ENCODE data around the gene KCNC3.

The KCNC3 gene

DNA sequence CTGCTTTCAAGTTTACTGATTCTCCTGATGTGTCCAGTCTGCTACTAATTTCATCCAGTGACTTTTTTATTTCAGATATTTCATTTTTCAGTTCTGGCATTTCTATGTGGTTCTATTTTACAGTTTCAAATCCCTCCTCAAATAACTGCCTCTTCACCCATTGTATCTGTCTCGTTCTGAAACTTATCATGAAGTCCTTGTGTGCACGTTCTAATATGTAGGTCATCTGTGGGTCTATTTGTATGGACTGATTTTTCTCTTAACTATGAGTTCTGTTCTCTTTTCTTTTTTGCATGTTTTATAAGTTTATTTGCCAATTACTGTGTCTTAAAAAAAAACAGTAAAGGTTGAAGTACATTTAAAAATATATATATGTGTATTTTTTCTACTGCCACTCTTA lies 43.3 kb downstream of the KCNC3 start:
- H3K36me3 ChIP-seq (ENCODE audit: control insufficient read depth in 4 of 4, insufficient read depth in 4 of 4, low read length in 3 of 4), result no peaks in the 10 kb centered on the region
- peaks cover 0 to 16% (median 0%) of the 10 kb centered on the region in 5 experiments for H3K27me3 ChIP-seq (replicated peaks in 2 of 5; ENCODE audit: control insufficient read depth in 4 of 5, insufficient read depth in 5 of 5, low read length in 4 of 5)
- H3K27ac ChIP-seq (ENCODE audit: insufficient read depth in 1 of 2, low read depth in 1 of 2, low read length in 2 of 2, poor library complexity in 1 of 2, severe bottlenecking in 2 of 2), result no peak overlapping the region
- H3K4me1 ChIP-seq (ENCODE audit: control extremely low read depth in 1 of 4, control insufficient read depth in 4 of 4, insufficient read depth in 4 of 4, low read length in 3 of 4), result no peaks in the 10 kb centered on the region
- no peak overlapping the region for H3K4me3 ChIP-seq (ENCODE audit: control insufficient read depth in 1 of 7, extremely low read depth in 1 of 7, insufficient read depth in 4 of 7, low read depth in 2 of 7, low read length in 6 of 7)
- POLR2A ChIA-PET, result no interaction called here
- peaks cover 4 to 23% (median 9%) of the 10 kb centered on the region in 5 experiments for H3K9me3 ChIP-seq (ENCODE audit: control extremely low read depth in 1 of 5, control insufficient read depth in 4 of 5, insufficient read depth in 2 of 5, low read depth in 1 of 5, low read length in 4 of 5)
- DNase-seq, result no peak
- CTCF ChIA-PET, result no interaction called here
- no CpG with 5 or more reads among the region's 2 CpGs for WGBS (ENCODE audit: insufficient coverage)

DNA sequence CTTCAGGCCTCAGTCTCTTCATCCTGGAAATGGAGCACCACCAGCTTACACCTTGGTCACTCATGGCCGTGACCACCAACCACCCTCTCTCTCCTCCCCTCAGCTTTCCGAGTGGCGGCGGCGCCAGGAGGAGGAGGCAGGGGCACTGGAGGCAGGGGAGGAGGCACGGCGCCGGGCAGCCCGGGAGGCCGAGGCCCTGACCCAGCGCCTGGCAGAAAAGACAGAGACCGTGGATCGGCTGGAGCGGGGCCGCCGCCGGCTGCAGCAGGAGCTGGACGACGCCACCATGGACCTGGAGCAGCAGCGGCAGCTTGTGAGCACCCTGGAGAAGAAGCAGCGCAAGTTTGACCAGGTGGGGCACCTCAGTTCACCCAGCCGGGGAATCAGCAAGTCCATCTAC lies 47.7 kb downstream of the KCNC3 start:
- DNase-seq, result no peak
- POLR2A ChIA-PET, result no interaction called here
- 96% methylated on average over 13 of the region's 22 CpGs for WGBS (ENCODE audit: insufficient coverage)
- H3K4me3 ChIP-seq (ENCODE audit: control insufficient read depth in 1 of 7, extremely low read depth in 1 of 7, insufficient read depth in 4 of 7, low read depth in 2 of 7, low read length in 6 of 7), result no peak overlapping the region
- no peak overlapping the region for H3K27ac ChIP-seq (ENCODE audit: insufficient read depth in 1 of 2, low read depth in 1 of 2, low read length in 2 of 2, poor library complexity in 1 of 2, severe bottlenecking in 2 of 2)
- H3K9me3 ChIP-seq (ENCODE audit: control extremely low read depth in 1 of 5, control insufficient read depth in 4 of 5, insufficient read depth in 2 of 5, low read depth in 1 of 5, low read length in 4 of 5), result peaks cover 3 to 9% (median 5%) of the 10 kb centered on the region in 5 experiments
- H3K27me3 ChIP-seq (replicated peaks in 2 of 5; ENCODE audit: control insufficient read depth in 4 of 5, insufficient read depth in 5 of 5, low read length in 4 of 5), result peaks cover 0 to 3% (median 0%) of the 10 kb centered on the region in 5 experiments
- H3K36me3 ChIP-seq (ENCODE audit: control insufficient read depth in 4 of 4, insufficient read depth in 4 of 4, low read length in 3 of 4), result no peaks in the 10 kb centered on the region
- CTCF ChIA-PET, result no interaction called here
- no peaks in the 10 kb centered on the region for H3K4me1 ChIP-seq (ENCODE audit: control extremely low read depth in 1 of 4, control insufficient read depth in 4 of 4, insufficient read depth in 4 of 4, low read length in 3 of 4)

DNA sequence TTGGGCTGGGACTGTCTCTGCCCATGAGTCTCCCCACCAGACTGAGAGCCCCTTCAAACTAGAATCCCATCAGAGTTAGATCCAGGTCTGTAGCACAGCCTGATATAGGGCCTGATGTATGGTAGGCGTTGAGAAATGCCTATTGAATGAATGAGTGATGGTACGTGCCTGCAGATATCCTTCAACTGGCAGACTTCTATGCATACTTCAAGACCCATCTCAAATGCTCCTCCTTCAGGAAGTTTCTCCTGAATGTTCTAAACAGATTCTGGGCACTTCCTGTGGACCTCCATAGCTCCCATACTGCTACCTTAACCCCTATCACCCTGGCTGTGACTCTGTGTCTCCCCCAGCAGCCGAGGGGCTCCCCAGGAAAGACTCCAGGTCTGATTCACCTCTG lies 48.2 kb downstream of the KCNC3 start:
- no peak for DNase-seq

DNA sequence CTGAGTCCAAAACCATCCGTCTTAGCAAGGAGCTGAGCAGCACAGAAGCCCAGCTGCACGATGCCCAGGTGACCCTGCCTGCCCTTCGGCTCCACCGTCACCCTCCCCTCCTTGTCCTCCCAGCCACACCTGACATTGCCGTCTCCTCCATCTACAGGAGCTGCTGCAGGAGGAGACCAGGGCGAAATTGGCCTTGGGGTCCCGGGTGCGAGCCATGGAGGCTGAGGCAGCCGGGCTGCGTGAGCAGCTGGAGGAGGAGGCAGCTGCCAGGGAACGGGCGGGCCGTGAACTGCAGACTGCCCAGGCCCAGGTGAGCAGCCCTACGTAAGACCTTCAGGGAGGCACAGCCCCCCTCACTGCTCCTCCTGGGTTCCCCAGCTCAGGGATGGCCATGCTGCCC lies 49.1 kb downstream of the KCNC3 start:
- ChIA-PET CTCF (no interaction called here), POLR2A (no interaction called here)
- 92% methylated on average over 13 of the region's 14 CpGs for WGBS (ENCODE audit: insufficient coverage)
- no peaks in the 10 kb centered on the region for H3K36me3 ChIP-seq (ENCODE audit: control insufficient read depth in 4 of 4, insufficient read depth in 4 of 4, low read length in 3 of 4)
- no peak for DNase-seq
- H3K27me3 ChIP-seq (replicated peaks in 2 of 5; ENCODE audit: control insufficient read depth in 4 of 5, insufficient read depth in 5 of 5, low read length in 4 of 5), result peaks cover 0 to 3% (median 0%) of the 10 kb centered on the region in 5 experiments
- H3K4me1 ChIP-seq (ENCODE audit: control extremely low read depth in 1 of 4, control insufficient read depth in 4 of 4, insufficient read depth in 4 of 4, low read length in 3 of 4), result no peaks in the 10 kb centered on the region
- H3K4me3 ChIP-seq (ENCODE audit: control insufficient read depth in 1 of 7, extremely low read depth in 1 of 7, insufficient read depth in 4 of 7, low read depth in 2 of 7, low read length in 6 of 7), result no peak overlapping the region
- H3K9me3 ChIP-seq (ENCODE audit: control extremely low read depth in 1 of 5, control insufficient read depth in 4 of 5, insufficient read depth in 2 of 5, low read depth in 1 of 5, low read length in 4 of 5), result peaks cover 0 to 2% (median 0%) of the 10 kb centered on the region in 5 experiments
- no peak overlapping the region for H3K27ac ChIP-seq (ENCODE audit: insufficient read depth in 1 of 2, low read depth in 1 of 2, low read length in 2 of 2, poor library complexity in 1 of 2, severe bottlenecking in 2 of 2)

More for the DNA sequence above, 48.2 kb downstream of the KCNC3 start:
- no peak overlapping the region for H3K4me3 ChIP-seq (ENCODE audit: control insufficient read depth in 1 of 7, extremely low read depth in 1 of 7, insufficient read depth in 4 of 7, low read depth in 2 of 7, low read length in 6 of 7)
- ChIA-PET POLR2A (no interaction called here), CTCF (no interaction called here)
- H3K9me3 ChIP-seq (ENCODE audit: control extremely low read depth in 1 of 5, control insufficient read depth in 4 of 5, insufficient read depth in 2 of 5, low read depth in 1 of 5, low read length in 4 of 5), result peaks cover 0 to 5% (median 3%) of the 10 kb centered on the region in 5 experiments
- H3K4me1 ChIP-seq (ENCODE audit: control extremely low read depth in 1 of 4, control insufficient read depth in 4 of 4, insufficient read depth in 4 of 4, low read length in 3 of 4), result no peaks in the 10 kb centered on the region
- H3K36me3 ChIP-seq (ENCODE audit: control insufficient read depth in 4 of 4, insufficient read depth in 4 of 4, low read length in 3 of 4), result no peaks in the 10 kb centered on the region
- peaks cover 0 to 3% (median 0%) of the 10 kb centered on the region in 5 experiments for H3K27me3 ChIP-seq (replicated peaks in 2 of 5; ENCODE audit: control insufficient read depth in 4 of 5, insufficient read depth in 5 of 5, low read length in 4 of 5)
- WGBS (ENCODE audit: insufficient coverage), result no CpG with 5 or more reads among the region's 3 CpGs
- H3K27ac ChIP-seq (ENCODE audit: insufficient read depth in 1 of 2, low read depth in 1 of 2, low read length in 2 of 2, poor library complexity in 1 of 2, severe bottlenecking in 2 of 2), result no peak overlapping the region

DNA sequence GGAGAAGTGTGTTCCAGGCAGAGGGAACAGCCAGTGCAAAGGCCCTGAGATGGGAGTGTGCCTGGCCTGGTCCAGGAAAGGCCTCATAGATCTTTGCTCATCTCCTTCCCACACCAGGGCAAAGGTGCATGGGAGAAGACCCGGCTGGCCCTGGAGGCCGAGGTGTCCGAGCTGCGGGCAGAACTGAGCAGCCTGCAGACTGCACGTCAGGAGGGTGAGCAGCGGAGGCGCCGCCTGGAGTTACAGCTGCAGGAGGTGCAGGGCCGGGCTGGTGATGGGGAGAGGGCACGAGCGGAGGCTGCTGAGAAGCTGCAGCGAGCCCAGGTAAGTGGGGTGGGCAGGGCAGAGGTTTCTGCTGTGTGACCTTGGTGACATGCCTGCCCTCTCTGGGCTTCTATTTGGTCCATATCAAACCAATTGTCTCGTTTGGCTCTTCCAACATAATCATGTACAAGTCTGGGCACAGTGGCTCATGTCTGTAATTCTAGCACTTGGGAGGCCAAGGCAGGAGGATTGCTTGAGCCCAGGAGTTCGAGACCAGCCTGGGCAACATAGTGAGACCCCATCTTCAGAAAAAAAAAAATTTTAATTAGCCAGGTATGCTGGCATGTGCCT lies 51.1 kb downstream of the KCNC3 start:
- no peak overlapping the region for H3K27ac ChIP-seq (ENCODE audit: insufficient read depth in 1 of 2, low read depth in 1 of 2, low read length in 2 of 2, poor library complexity in 1 of 2, severe bottlenecking in 2 of 2)
- CTCF ChIA-PET, result no interaction called here
- H3K4me1 ChIP-seq (ENCODE audit: control extremely low read depth in 1 of 4, control insufficient read depth in 4 of 4, insufficient read depth in 4 of 4, low read length in 3 of 4), result no peaks in the 10 kb centered on the region
- no peaks in the 10 kb centered on the region for H3K9me3 ChIP-seq (ENCODE audit: control extremely low read depth in 1 of 5, control insufficient read depth in 4 of 5, insufficient read depth in 2 of 5, low read depth in 1 of 5, low read length in 4 of 5)
- DNase-seq, result no peak
- WGBS (ENCODE audit: insufficient coverage), result 96% methylated on average over 9 of the region's 14 CpGs
- POLR2A ChIA-PET, result interaction anchor here (0.6 kb wide), 1 partner anchor 1226 kb away, joined by 4 read pairs; no protein-coding TSS in a partner anchor
- H3K27me3 ChIP-seq (replicated peaks in 2 of 5; ENCODE audit: control insufficient read depth in 4 of 5, insufficient read depth in 5 of 5, low read length in 4 of 5), result peaks cover 0 to 5% (median 0%) of the 10 kb centered on the region in 5 experiments
- no peak overlapping the region for H3K4me3 ChIP-seq (ENCODE audit: control insufficient read depth in 1 of 7, extremely low read depth in 1 of 7, insufficient read depth in 4 of 7, low read depth in 2 of 7, low read length in 6 of 7)
- H3K36me3 ChIP-seq (ENCODE audit: control insufficient read depth in 4 of 4, insufficient read depth in 4 of 4, low read length in 3 of 4), result no peaks in the 10 kb centered on the region

DNA sequence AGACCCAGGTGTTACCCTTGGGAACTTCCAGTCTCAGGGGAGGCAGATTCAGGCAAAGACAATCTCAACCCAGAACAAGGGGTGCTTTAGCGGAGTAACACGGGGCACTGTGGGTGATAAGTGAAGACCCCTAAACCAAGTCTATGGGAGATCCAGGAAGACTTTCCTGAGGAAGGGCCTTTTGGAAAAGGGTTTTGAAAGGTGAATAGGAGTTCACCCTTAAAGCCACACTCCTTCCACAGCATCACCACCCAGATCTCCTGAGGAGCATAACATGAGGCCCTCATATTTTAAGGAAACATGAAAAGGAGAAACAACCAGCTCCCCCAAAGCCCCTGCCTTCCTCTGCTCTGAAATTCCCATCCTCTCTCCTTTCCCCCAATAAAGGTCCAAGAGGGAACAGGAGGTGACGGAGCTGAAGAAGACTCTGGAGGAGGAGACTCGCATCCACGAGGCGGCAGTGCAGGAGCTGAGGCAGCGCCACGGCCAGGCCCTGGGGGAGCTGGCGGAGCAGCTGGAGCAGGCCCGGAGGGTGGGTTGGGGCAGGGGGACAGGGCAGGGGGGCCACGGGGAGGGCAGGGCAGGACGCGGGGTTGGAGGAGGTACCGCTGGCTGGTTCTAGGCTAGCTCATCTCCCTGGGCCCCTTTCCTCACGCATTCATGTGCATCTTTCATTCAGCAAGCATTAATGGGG lies 52.7 kb downstream of the KCNC3 start:
- ChIA-PET CTCF (no interaction called here), POLR2A (no interaction called here)
- no peaks in the 10 kb centered on the region for H3K9me3 ChIP-seq (ENCODE audit: control extremely low read depth in 1 of 5, control insufficient read depth in 4 of 5, insufficient read depth in 2 of 5, low read depth in 1 of 5, low read length in 4 of 5)
- no peak for DNase-seq
- peaks cover 0 to 5% (median 0%) of the 10 kb centered on the region in 5 experiments for H3K27me3 ChIP-seq (replicated peaks in 2 of 5; ENCODE audit: control insufficient read depth in 4 of 5, insufficient read depth in 5 of 5, low read length in 4 of 5)
- H3K36me3 ChIP-seq (ENCODE audit: control insufficient read depth in 4 of 4, insufficient read depth in 4 of 4, low read length in 3 of 4), result no peaks in the 10 kb centered on the region
- no peak overlapping the region for H3K4me3 ChIP-seq (ENCODE audit: control insufficient read depth in 1 of 7, extremely low read depth in 1 of 7, insufficient read depth in 4 of 7, low read depth in 2 of 7, low read length in 6 of 7)
- H3K27ac ChIP-seq (ENCODE audit: insufficient read depth in 1 of 2, low read depth in 1 of 2, low read length in 2 of 2, poor library complexity in 1 of 2, severe bottlenecking in 2 of 2), result no peak overlapping the region
- WGBS (ENCODE audit: insufficient coverage), result 86% methylated on average over 12 of the region's 15 CpGs
- H3K4me1 ChIP-seq (ENCODE audit: control extremely low read depth in 1 of 4, control insufficient read depth in 4 of 4, insufficient read depth in 4 of 4, low read length in 3 of 4), result no peaks in the 10 kb centered on the region

DNA sequence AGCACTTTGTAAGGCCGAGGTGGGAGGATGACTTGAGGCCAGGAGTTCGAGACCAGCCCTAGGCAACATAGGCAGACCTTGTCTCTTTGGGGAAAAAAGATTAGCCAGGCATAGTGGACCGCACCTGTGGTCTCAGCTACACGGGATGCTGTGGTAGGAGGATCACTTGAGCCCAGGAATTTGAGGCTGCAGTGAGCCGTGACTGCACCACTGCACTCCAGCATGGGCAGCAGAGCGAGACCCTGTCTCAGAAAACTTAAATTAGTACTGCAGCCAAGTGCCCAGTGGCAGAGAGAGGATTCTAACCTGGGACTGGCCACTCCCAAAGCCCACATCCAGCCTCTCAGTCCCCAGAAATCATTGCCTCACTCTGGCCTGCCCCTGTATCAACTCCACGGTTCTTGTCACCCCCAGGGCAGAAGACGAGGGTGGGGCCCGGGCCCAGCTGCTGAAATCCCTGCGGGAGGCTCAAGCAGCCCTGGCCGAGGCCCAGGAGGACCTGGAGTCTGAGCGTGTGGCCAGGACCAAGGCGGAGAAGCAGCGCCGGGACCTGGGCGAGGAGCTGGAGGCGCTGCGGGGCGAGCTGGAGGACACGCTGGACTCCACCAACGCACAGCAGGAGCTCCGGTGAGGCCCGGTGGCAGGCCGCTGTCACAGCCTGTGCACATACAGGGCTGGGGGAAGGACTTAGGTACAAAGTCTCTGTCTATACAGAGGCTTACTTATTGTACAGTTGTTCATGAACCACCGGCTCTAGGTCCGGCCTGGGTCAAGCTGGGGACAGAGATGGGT lies 53.4 kb downstream of the KCNC3 start:
- H3K27ac ChIP-seq (ENCODE audit: insufficient read depth in 1 of 2, low read depth in 1 of 2, low read length in 2 of 2, poor library complexity in 1 of 2, severe bottlenecking in 2 of 2), result no peak overlapping the region
- H3K27me3 ChIP-seq (replicated peaks in 2 of 5; ENCODE audit: control insufficient read depth in 4 of 5, insufficient read depth in 5 of 5, low read length in 4 of 5), result peaks cover 0 to 5% (median 0%) of the 10 kb centered on the region in 5 experiments
- no peaks in the 10 kb centered on the region for H3K4me1 ChIP-seq (ENCODE audit: control extremely low read depth in 1 of 4, control insufficient read depth in 4 of 4, insufficient read depth in 4 of 4, low read length in 3 of 4)
- no peaks in the 10 kb centered on the region for H3K9me3 ChIP-seq (ENCODE audit: control extremely low read depth in 1 of 5, control insufficient read depth in 4 of 5, insufficient read depth in 2 of 5, low read depth in 1 of 5, low read length in 4 of 5)
- 92% methylated on average over 26 of the region's 26 CpGs for WGBS (ENCODE audit: insufficient coverage)
- ChIA-PET CTCF (no interaction called here), POLR2A (no interaction called here)
- DNase-seq, result no peak
- H3K4me3 ChIP-seq (ENCODE audit: control insufficient read depth in 1 of 7, extremely low read depth in 1 of 7, insufficient read depth in 4 of 7, low read depth in 2 of 7, low read length in 6 of 7), result no peak overlapping the region
- H3K36me3 ChIP-seq (ENCODE audit: control insufficient read depth in 4 of 4, insufficient read depth in 4 of 4, low read length in 3 of 4), result no peaks in the 10 kb centered on the region

All from common myeloid progenitor, CD34-positive (primary cell).